Stimulated activated CD4-positive, alpha-beta T cell treated with anti-CD3 and anti-CD28 coated beads, Interleukin-4, amount 100 ng/mL, for 48 hours (primary cell): Measurements from ENCODE around the gene ALDOB.

Experiments
- DNase-seq, 2 donors: peaks; one replicate each; pipeline ENCODE4 v3.0.0-alpha.2; 2020; ENCODE audit warnings: low read depth in 2 of 2

Gene ALDOB

GRCh38 chr9:101457003-101457402, 21.4 kb upstream of the ALDOB start:
- no peak for DNase-seq

- DNase-seq = no peak
These were observed 20.2 kb upstream of the ALDOB start for GRCh38 chr9:101455656-101456240.

- no peak for DNase-seq
These were observed 18.4 kb upstream of the ALDOB start for GRCh38 chr9:101453776-101454570.

GRCh38 chr9:101451498-101451897, 15.9 kb upstream of the ALDOB start:
- no peak for DNase-seq

- DNase-seq = no peak
These were observed 15.4 kb upstream of the ALDOB start for GRCh38 chr9:101450931-101451330.

- peak; percentile 38 to 41 for DNase-seq
These were observed 13.6 kb upstream of the ALDOB start for GRCh38 chr9:101449071-101449721.

GRCh38 chr9:101448680-101449070, 13.1 kb upstream of the ALDOB start:
- DNase-seq = no peak

- DNase-seq = no peak
These were observed 11.2 kb upstream of the ALDOB start for GRCh38 chr9:101446732-101447131.

GRCh38 chr9:101445353-101446029, 9.9 kb upstream of the ALDOB start:
- DNase-seq = no peak

- no peak for DNase-seq
These were observed 7.8 kb upstream of the ALDOB start for GRCh38 chr9:101443364-101443771.

GRCh38 chr9:101442736-101443135, 7.2 kb upstream of the ALDOB start:
- no peak for DNase-seq

- DNase-seq = no peak
These were observed 6.7 kb upstream of the ALDOB start for GRCh38 chr9:101442318-101442717.

- no peak for DNase-seq
These were observed 5.2 kb upstream of the ALDOB start for GRCh38 chr9:101440714-101441230.

GRCh38 chr9:101438523-101438922, 2.9 kb upstream of the ALDOB start:
- DNase-seq = no peak

GRCh38 chr9:101437806-101438232, 2.2 kb upstream of the ALDOB start:
- DNase-seq = no peak

GRCh38 chr9:101434998-101435397, 576 bp downstream of the ALDOB start:
- no peak for DNase-seq

GRCh38 chr9:101433229-101433628, 2.3 kb downstream of the ALDOB start:
- no peak for DNase-seq

- no peak for DNase-seq
These were observed 2.8 kb downstream of the ALDOB start for GRCh38 chr9:101432740-101433139.

GRCh38 chr9:101432171-101432570, 3.4 kb downstream of the ALDOB start:
- DNase-seq = no peak

- no peak for DNase-seq
These were observed 5.8 kb downstream of the ALDOB start for GRCh38 chr9:101429736-101430135.

- DNase-seq = no peak
These were observed 6.7 kb downstream of the ALDOB start for GRCh38 chr9:101428909-101429308.
